ENCODE measurements around the gene SGMS1.
A peak's percentile ranks its signal among the peaks of the same experiment; 100 is the strongest.
"Not testable (repeated sequence)": the region's sequence is repeated elsewhere in the genome, so short reads cannot be mapped to it uniquely, and the experiment has no call there.

The SGMS1 gene

DNA sequence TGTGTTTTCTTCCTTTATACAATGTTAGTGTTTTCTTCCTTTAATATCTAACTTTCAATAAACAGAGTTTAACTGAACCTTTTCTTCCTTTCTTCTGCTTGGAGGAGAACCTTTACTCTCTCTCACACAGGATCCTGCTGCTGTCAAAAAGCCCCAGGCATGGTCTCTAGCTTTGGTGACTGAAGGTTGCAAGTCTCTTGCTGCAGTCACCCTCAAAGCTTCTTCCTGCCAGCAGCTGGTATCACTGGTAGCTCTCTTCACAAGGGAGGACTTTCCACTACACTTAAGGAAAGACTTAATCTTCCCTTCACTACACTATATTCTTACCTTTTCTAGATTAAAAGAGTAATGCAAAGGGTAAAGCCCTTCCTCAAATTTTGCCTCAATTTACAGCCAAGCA is 153.4 kb downstream of the SGMS1 start:
- DNase-seq (ENCODE audit: low read depth), result no peak

DNA sequence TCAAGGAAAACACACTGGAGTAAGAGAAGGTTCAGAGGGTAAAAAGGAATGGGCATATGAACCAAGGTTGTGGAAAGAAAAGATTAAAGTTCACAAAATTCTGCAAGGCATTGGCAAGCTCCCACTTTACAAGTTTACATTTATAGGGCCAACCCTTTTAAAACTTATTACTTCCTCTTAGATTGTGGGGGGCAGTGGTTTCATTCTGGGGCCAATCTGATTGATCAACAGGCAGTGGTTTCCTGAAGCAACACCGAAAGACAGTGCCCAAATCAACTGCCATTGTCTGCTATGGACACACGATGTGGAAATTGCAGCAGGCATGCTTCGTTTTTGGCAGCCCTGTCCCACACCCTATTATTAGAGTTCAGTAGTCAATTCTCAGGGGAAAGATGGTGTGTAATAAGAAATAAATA is 154.0 kb downstream of the SGMS1 start:
- no peak for DNase-seq (ENCODE audit: low read depth)

DNA sequence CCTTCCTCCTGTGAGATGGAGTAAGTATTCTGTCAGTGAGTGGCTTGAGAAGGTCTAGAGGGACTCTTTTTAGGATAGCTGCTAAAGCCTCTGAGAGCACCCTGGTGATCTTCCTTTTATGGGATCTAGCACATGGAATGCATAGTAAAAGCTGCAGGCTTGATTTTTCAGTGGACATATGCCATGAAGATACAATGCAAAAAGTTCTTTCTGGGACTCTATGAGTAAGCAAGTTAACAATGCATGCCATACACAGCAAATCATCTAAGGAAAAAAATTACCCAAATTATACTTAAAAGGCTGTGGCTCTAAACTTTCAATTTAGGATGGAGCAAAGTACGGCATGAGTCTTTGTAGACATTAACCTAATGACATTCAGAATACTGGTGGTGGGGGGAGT is 154.5 kb downstream of the SGMS1 start:
- DNase-seq (ENCODE audit: low read depth), result no peak

DNA sequence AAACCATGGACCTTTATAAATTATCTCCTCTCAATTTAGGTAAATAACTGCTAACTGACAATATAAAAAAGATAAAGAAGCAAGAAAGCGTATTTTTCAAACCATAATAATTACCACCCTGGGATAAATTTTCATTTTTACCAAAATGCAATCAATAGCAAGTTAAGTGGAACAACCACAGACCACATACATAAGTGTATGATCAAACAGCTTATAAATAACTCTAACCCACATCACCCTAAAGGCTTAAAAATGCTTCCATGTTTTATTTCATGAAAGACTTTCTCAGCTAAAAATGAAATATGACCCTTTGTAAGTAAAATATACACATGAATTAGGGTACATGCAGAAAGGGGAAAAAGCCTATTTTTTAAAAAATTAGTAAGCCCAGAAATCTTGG is 156.5 kb downstream of the SGMS1 start:
- no peak for DNase-seq (ENCODE audit: low read depth)

DNA sequence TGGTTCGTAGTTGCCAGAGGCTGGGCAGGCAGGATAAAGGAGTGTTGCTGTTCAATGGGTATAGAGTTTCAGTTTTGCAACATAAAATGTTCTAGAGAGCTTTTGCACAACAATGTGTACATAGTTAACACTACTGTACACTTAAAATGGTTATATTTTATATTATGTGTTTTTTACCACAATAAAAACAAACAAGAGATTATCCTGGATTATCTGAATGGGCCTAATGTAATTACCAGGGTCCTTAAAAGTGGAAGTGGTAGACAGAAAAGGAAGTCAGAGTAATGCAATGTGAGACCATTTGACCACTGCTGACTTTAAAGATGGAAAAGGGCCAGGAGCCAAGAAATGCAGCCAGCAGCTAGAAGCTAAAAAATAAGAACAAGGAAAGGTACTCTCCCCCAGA is 159.7 kb downstream of the SGMS1 start:
- no peak for DNase-seq (ENCODE audit: low read depth)

DNA sequence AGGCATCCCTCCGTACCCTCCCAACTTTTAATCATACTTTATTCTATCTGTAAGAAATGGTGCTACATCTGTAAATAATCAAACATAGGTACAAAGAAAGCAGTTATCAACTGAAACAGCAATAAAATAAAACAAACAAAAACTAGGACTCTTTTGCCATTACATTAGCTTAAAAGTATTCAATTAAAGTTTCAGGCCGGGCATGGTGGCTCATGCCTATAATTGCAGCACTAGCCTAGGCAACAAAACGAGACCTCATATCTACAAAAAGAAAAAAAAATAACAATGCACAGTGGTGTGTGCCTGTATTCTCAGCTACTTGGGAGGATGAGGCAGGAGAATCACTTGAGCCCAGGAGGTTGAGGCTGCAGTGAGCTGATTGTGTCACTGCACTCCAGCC is 161.9 kb downstream of the SGMS1 start:
- no peak for DNase-seq (ENCODE audit: low read depth)

DNA sequence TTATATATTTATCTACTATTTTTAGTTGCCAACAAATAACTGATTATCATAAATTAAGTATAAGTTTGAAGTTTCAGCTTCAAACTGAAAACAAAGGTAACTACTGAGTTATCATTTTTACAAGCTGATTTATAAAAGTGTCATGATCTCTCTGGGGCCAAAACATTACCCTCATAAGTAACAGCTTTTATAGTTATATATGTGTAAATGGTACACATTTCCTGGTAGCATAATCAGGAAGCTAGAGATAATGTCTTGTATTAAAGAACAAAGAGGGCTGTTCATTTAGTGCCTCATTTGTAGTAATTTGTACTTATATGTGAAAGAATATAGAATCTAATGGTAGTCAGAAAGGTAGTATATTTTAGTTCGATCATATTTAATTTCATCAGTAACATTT is 162.6 kb downstream of the SGMS1 start:
- no peak for DNase-seq (ENCODE audit: low read depth)

DNA sequence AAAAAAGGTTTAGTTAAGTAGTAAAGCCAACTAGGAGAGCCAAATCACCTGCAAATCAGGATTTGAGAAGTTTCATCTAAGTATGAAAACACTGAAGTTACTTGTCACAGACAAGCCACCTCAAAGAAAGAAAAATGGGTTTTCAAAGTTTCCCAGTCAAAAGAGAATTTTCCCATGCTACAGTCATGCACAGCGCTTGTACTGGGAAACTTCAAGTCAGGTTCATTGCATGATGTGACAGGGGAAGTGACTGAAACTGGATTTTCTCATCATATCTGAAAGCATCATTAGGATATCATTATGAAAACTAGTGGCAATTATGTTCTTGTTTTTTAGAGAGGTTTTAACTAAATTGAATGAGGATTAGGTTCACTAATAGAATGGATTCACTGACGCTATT is 167.0 kb downstream of the SGMS1 start:
- no peak for DNase-seq (ENCODE audit: low read depth)

DNA sequence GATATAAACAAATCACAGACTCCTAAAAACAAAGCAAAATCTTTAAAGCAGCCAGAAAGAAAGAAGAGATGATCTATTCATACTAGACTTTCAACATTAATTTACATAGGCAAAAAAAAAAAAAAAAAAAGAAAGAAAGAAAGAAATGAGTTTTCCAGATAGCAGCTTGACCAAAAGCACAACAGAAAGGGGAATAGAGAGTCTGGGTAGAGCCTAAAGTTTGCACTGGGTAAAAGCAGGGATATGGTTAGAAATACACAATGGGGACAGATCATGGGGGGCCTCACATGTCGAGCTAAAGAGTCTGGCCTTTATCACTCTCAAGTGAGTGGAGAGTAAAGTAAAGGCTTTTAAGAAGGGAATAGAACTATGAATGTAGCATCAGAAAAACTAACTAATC is 169.8 kb downstream of the SGMS1 start:
- no peak for DNase-seq (ENCODE audit: low read depth)

DNA sequence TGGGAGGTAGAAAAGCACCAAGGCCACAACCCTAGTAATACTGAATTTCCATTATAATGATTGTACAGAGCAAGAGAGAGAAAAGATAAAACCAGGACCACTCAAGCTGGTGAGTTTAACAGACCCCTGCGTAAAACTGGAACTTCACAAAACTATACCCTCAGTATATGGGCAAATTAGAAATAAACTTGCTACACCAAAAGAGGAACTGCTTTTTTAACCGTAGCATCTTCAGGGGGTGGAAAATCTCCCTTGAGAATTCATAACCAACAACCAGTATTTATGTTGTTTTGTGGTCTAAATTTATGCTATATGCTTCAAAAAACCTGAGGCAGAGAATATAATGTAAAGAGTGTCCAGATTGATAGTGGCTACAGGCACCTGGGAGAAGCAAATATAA is 171.2 kb downstream of the SGMS1 start:
- no peak for DNase-seq (ENCODE audit: low read depth)

DNA sequence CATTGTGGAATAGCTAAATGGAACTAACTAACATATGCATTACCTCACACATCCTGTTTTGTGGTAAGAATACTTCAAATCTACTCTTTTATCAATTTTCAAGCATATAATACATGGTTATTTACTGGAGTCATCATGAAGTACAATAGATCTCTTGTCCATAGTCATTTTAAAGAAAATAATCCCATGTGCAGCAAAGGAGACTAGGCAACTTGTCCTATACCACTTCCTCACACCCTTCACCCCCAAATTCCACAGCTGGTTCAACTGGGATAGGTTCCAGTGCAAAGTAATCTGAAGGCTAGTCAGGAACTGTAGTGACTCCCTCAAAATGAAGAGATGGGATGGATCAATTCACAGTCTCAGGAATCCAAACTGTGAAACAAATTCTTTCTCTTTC is 176.1 kb downstream of the SGMS1 start:
- no peak for DNase-seq (ENCODE audit: low read depth)

DNA sequence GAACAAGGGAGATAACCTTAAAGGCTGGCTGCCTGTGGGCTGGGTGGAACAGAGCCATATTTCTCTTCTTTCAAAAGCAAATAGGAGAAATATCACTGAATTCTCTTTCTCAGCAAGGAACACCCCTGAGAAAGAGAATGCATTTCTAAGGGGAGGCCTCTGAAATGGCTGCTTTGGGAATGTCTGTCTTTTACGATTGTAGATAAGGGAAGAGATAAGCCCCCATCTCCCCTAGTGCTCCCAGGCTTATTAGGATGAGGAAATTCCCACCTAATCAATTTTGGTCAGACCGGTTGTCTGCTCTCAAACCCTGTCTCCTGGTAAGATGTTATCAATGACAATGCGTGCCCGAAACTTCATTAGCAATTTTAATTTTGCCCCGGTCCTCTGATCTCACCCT is 178.0 kb downstream of the SGMS1 start:
- not testable (repeated sequence) for DNase-seq (ENCODE audit: low read depth)

DNA sequence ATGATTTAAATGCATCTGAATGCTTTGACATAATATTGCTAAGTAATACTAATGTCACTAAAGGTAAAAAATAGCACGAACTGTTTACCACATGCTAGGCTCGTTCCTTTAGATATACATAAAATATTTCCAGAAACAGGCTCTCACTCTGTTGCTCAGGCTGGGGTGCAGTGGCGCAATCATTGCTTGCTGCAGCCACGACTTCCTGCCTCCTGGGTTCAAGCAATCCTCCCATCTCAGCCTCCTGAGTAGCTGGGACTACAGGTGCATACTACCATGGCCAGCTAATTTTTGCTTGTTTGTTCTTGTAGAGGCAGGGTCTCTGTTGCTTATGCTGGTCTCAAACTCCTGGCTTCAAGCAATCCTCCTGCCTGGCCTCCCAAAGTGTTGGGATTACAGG is 183.3 kb downstream of the SGMS1 start:
- DNase-seq (ENCODE audit: low read depth), result no peak

DNA sequence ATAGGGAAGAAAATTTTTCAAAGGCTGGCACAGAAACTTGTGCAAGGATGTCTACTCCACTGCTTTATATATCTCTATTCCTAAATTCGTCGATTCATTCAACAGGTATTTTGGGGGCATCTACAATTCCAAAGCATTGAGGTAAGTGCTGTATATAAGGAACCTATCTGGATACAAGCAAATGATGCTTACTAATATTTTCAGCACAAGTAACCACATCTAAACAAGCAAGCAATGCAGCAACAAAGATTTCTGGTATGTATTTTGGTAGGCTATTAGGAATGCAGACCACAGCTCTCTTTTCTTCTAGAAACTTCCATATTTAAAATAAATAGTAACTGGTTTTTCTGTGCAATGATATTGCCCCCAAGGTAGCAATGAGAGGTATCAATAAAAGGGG is 183.9 kb downstream of the SGMS1 start:
- no peak for DNase-seq (ENCODE audit: low read depth)

DNA sequence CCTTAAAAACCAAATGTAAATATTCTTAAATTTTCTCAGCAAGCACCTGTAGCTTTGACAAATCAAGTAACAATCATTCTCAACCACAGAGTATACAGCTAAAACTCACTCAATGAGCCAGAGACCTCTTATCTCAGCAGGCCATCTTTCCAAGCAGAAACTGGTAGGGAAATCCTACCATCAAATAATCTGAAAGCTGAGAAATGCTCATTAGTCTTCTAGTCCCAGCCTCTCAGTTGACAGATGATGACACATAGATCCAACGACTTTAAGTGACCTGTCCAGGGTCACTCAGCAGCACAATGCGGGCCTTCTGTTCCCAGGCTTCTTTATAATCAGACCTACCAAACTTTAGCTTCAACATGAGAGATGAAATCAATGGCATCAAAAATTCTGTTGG is 184.6 kb downstream of the SGMS1 start:
- DNase-seq (ENCODE audit: low read depth), result no peak

DNA sequence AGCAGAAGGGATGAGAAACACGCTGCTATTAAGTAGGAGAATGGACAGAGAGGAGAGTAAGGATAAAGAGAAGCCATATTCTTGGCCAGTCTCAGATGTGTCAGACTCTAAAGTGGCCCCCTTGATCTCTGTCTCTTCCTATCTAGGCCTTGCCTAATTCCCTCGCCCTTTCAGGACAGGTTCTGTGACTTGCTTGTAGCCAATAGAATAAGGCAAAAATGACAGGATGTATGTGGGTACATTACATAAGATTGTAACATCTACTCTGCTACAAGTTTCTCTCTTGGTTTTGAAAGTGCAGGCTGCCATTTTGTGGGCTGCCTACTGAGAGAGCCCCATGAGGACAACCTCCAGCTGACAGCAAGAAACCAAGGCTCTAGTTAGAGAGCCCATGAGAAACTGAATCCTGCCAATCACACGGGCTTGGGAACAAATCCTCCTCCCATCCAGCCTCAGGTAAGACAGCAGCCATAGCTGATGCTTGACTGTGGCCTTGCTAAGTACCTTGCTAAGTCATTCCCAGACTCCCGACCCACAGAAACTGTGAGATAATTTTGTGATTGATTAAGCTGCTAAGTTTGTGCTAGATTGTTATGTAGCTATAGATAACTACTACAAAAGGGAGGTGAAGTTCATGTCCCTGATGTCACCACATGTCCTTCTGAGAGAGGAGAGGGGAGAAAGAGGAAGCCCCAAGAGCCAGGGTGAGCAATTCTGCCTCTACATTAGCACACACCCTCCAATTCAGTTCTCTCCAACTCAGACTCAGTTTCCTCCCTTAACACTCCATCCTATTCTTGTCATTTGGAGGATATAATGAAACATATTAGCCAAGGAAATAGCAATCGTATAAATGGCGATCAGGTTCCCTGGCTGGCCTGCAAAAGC is 185.5 kb downstream of the SGMS1 start:
- DNase-seq (ENCODE audit: low read depth), result no peak

DNA sequence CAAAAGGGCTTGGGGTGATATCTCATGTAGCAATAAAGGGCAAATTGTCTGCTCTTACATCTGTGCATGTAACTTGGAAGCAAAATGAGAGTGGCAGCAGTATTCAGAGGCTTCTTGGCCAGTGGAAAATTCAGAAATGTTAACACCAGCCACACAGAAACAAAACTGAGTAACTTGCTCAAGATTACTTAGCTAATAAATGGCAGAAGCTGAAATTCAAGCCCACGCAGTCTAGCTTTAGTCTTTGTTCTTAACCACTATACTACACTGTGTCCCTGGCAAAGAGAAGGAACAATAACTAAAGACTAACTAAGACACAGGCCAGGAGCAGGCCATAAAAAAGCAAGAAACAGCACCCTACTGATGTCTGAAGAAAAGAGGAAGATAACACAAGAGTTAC is 186.5 kb downstream of the SGMS1 start:
- DNase-seq (ENCODE audit: low read depth), result no peak

DNA sequence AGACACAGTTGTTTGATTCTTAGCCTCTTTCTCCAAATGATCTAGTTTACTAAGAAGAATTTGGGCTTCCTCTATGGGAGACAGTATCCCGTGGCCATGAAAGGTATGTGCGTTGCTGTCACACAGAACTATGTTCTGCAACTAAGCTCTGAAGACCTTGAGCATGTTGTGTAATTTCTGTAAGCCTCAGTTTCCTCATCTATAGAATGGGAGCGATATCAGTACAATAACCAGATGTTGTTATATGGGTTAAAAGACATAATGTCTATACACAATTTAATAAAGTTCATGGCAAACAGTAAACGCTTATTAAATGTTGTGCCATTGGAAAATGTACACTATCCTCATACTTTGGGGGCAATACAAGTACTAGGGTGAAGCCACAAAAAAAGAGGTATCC is 187.0 kb downstream of the SGMS1 start:
- DNase-seq (ENCODE audit: low read depth), result no peak

DNA sequence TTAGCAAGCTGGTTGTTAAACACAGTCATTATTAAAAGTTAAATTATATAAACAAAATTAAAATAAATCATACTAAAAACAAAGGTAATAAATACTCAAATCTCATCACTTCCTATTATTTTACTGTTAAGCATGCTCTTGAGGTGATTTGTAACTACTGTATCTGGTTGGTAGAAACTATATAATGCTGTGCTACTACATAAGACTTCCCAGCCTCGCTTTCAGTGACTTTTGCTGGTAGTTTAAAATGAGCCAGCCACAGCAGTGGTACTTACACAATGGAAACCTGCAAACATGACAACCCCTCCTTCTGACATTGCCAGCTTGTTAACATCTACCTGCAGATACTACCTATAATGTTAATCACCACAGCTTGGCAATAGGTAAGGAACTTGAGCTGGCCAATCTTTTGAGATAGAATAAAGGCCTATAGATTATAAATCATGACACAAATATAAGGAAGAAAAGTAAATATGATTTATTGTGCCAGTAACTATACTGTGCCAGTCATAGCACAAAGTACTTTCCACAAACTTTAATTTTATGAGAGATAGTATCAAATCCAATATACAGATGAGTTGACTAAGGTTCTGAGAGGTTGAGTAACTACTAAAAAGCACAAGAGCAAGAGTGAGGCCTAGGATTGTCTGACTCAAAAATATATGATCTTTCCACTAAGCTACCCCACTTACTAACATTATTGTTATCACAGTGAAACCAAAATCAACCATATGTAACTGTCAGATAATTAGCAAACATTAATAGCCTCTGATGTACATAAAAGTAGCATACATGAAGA is 191.3 kb downstream of the SGMS1 start:
- no peak for DNase-seq (ENCODE audit: low read depth)

DNA sequence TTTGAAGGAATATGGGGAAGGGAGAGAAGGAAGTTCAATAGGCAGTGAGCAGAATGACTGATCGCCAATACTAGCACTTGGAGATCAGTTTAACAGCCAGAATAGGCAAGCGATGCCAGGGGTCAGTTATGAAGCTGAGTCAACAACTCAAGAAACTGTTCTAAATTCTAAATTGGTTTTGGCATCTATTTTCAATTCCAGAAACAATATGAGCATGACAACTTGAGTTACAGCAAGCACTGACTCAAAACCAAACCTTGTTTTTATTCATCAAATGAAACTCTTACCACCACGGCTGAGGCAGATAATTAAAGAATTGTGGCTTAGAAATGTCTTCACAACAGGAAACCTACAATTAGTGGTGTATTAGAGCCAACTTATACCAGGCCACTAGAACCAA is 192.0 kb downstream of the SGMS1 start:
- DNase-seq (ENCODE audit: low read depth), result no peak

DNA sequence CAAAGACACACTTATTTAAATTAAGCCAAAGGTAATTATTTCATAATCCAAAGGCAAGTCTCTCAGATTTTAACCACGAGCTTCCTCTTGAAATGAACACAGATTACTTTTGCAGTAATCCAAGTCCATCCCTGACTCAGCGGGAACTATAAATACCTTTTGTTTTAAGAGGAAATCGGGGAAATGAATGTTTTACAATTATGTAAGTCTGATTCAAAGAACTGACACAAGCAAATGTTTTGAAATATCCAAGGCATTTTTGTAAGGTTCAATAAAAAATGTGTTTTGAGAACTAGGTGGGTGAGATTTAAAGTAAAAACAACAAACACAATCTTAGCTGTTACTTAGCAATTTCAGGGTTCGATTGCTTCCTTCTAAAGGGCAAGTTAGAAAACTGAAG is 192.6 kb downstream of the SGMS1 start:
- DNase-seq (ENCODE audit: low read depth), result peak; percentile 62

DNA sequence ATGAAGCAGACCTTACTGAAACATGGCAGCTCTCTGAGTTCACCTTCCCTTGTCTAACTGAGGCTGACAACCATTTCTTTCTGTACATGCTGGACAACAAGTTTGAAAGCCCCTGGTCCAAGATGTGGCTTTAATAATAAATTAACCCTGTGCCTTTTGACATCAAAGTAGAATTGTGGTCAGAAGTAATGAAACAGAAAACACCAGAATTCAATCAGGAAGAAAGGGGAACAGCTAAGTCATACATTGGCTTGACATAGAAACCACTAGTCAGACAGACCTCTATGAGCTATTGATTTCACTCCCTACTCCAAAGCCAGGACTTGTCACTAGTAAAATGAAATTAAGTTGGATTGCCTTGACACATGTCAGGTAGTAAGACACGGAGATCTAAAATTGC is 197.3 kb downstream of the SGMS1 start:
- DNase-seq (ENCODE audit: low read depth), result no peak

DNA sequence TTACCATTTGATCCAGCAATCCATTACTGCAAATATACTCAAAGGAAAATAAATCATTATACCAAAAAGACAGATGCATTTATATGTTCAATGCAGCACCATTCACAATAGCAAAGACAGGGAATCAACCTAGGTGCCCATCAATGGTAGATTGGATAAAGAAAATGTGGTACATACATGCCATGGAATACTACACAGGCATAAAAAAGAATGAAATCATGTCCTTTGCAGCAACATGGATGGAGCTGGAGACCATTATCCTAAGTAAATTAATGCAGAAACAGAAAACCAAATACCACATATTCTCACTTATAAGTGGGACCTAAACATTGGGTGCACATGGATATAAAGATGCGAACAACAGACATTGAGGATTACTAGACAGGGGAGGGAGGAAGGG is 198.5 kb downstream of the SGMS1 start:
- not testable (repeated sequence) for DNase-seq (ENCODE audit: low read depth)

DNA sequence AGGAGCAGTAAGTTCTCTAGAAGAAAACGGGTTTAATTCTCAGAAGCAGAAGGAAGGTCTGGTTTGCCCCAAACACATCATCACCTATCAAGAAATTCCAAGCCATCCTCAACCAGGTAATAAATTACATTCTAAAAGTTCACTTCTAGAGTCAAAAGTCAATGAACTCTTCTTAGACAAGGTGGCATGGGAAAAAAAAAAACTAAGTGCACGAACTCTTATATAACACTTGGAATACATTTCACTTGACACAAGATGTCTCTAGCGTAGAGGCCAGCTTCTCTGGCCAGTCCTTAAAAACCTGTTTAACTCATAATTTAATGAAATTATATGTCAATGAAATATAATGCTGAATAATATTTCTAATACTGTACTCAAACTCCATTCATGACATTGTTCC is 200.3 kb downstream of the SGMS1 start:
- no peak for DNase-seq (ENCODE audit: low read depth)
